Measurements from ENCODE around the gene FGF14.

DNA sequence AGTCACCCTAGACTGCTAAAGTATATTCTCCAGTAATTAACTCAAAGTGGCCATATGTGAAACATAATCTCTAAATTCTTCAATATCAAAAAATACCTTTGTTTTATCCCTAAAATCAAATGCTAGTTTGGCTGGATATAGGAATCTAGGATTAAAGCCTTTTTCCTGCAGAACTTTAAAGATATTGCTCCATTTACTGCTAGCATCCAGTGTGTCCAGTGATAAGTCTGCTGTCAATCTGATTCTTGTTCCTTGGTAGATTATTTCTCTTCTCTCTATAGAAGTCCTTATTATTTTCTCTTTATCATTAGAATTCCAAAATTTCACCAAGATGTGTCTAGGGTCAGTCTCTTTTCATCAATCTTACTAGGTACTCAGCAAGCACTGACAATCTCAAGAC, 384.6 kb downstream of the FGF14 start:
- TF ChIP-seq, protein P1, sequence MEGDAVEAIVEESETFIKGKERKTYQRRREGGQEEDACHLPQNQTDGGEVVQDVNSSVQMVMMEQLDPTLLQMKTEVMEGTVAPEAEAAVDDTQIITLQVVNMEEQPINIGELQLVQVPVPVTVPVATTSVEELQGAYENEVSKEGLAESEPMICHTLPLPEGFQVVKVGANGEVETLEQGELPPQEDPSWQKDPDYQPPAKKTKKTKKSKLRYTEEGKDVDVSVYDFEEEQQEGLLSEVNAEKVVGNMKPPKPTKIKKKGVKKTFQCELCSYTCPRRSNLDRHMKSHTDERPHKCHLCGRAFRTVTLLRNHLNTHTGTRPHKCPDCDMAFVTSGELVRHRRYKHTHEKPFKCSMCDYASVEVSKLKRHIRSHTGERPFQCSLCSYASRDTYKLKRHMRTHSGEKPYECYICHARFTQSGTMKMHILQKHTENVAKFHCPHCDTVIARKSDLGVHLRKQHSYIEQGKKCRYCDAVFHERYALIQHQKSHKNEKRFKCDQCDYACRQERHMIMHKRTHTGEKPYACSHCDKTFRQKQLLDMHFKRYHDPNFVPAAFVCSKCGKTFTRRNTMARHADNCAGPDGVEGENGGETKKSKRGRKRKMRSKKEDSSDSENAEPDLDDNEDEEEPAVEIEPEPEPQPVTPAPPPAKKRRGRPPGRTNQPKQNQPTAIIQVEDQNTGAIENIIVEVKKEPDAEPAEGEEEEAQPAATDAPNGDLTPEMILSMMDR (IDR thresholded peaks at IDR 0.05) = no peak
- no peak for TF ChIP-seq POLR2A (IDR thresholded peaks at IDR 0.05)
- TF ChIP-seq EP300 (IDR thresholded peaks at IDR 0.05) = no peak
- TF ChIP-seq POLR2AphosphoS5 (IDR thresholded peaks at IDR 0.05) = no peak
